Measurements from ENCODE around the gene GANC.
"Not testable (repeated sequence)": the region's sequence is repeated elsewhere in the genome, so short reads cannot be mapped to it uniquely, and the experiment has no call there.

Gene GANC

GRCh38 chr15:42272939-42273899, at the start of gene GANC, which contains the start of gene TMEM87A:
TSS of gene GANC (plus strand) at chr15:42273201. CDS start at chr15:42274482, 1,281 bp downstream.
TSS of gene TMEM87A (minus strand) at chr15:42273433. CDS start at chr15:42273398, 35 bp downstream.
- peak; percentile 97 for DNase-seq (ENCODE audit: low read depth, low spot score)

- no peak for DNase-seq (ENCODE audit: low read depth, low spot score)
These were observed 46.4 kb upstream of the GANC start for GRCh38 chr15:42226648-42227047.

- no peak for DNase-seq (ENCODE audit: low read depth, low spot score)
These were observed 45.0 kb upstream of the GANC start for GRCh38 chr15:42228036-42228435.

GRCh38 chr15:42228981-42229380, 44.0 kb upstream of the GANC start:
- not testable (repeated sequence) for DNase-seq (ENCODE audit: low read depth, low spot score)

GRCh38 chr15:42231088-42231487, 41.9 kb upstream of the GANC start:
- no peak for DNase-seq (ENCODE audit: low read depth, low spot score)

GRCh38 chr15:42232606-42233005, 40.4 kb upstream of the GANC start:
- no peak for DNase-seq (ENCODE audit: low read depth, low spot score)

GRCh38 chr15:42233107-42233506, 39.9 kb upstream of the GANC start:
- DNase-seq (ENCODE audit: low read depth, low spot score): no peak

- DNase-seq (ENCODE audit: low read depth, low spot score): no peak
These were observed 33.3 kb upstream of the GANC start for GRCh38 chr15:42239528-42240182.

GRCh38 chr15:42240823-42241222, 32.2 kb upstream of the GANC start:
- no peak for DNase-seq (ENCODE audit: low read depth, low spot score)

GRCh38 chr15:42253300-42253699, 19.7 kb upstream of the GANC start:
- no peak for DNase-seq (ENCODE audit: low read depth, low spot score)

GRCh38 chr15:42264795-42265194, 8.2 kb upstream of the GANC start:
- no peak for DNase-seq (ENCODE audit: low read depth, low spot score)

- no peak for DNase-seq (ENCODE audit: low read depth, low spot score)
These were observed 5.7 kb upstream of the GANC start for GRCh38 chr15:42267286-42267685.

GRCh38 chr15:42270551-42270950, 2.5 kb upstream of the GANC start:
- no peak for DNase-seq (ENCODE audit: low read depth, low spot score)

- DNase-seq (ENCODE audit: low read depth, low spot score): no peak
These were observed 2.0 kb upstream of the GANC start for GRCh38 chr15:42270996-42271395.

GRCh38 chr15:42273900-42274701, 1.1 kb downstream of the GANC start:
- DNase-seq (ENCODE audit: low read depth, low spot score): no peak

- no peak for DNase-seq (ENCODE audit: low read depth, low spot score)
These were observed 1.6 kb downstream of the GANC start for GRCh38 chr15:42274702-42274989.

- no peak for DNase-seq (ENCODE audit: low read depth, low spot score)
These were observed 2.9 kb downstream of the GANC start for GRCh38 chr15:42275780-42276391.

GRCh38 chr15:42276762-42277161, 3.8 kb downstream of the GANC start:
- no peak for DNase-seq (ENCODE audit: low read depth, low spot score)

- no peak for DNase-seq (ENCODE audit: low read depth, low spot score)
These were observed 6.3 kb downstream of the GANC start for GRCh38 chr15:42279234-42279723.

GRCh38 chr15:42282344-42282743, 9.3 kb downstream of the GANC start:
- DNase-seq (ENCODE audit: low read depth, low spot score): no peak

- DNase-seq (ENCODE audit: low read depth, low spot score): no peak
These were observed 9.9 kb downstream of the GANC start for GRCh38 chr15:42282926-42283325.

All from iPS DF 19.7 (cell line).